OCI-LY3 (cell line): ENCODE data around the gene CLPTM1.

Experiments
- CTCF ChIP-seq: fragments of 200-600, 300-600 bp; sonication (generic); IDR thresholded peaks from 2 replicates; pipeline ENCODE4 v1.5.1; 2014; ENCODE audit warnings: antibody characterized with exemption, low read length, low read depth
- EZH2phosphoT487 ChIP-seq: fragments of 200-600 bp; shearing (Covaris generic); IDR thresholded peaks from 2 replicates; pipeline ENCODE4 v1.6.1; 2018; ENCODE audit warnings: antibody characterized with exemption, mixed run types, low read depth

- TF ChIP-seq CTCF (no peak), EZH2phosphoT487 (no peak)
Observed at GRCh38 chr19:44955505-44956439, 592 bp downstream of the CLPTM1 start.
